MCF 10A (cell line): ENCODE measurements around the gene TMOD4. TPM values are rescaled to one million over a fixed set of nuclear protein-coding genes. Genes with fewer than 3 reads are reported as not detected.

Source experiments
- BruUV-seq: library from RNA; stranded (reverse); fragments of 400-500 nt; replicated peaks from 2 replicates; lab custom pipeline; 2021; lab: Mats Ljungman, UMichigan
- CTCF ChIA-PET: fragments of 300-600 bp; sonication (Branson Sonifier 250); formaldehyde crosslinking; extraction: SDS; loops from one replicate; lab custom pipeline; 2021; ENCODE audit warnings: antibody characterized with exemption, inconsistent platforms; lab: Yijun Ruan, JAX
- POLR2A ChIA-PET: fragments of 300-600, 350-650 bp; sonication (Branson Sonifier 250); formaldehyde crosslinking; extraction: SDS; loops from one replicate; lab custom pipeline; 2020; ENCODE audit warnings: antibody characterized with exemption, inconsistent platforms; lab: Yijun Ruan, JAX
- DNase-seq: peaks from one replicate; pipeline ENCODE4 v3.0.0-alpha.2; 2018; ENCODE audit not compliant: unreplicated experiment
- H3K27ac Mint-ChIP-seq: one replicate; pipeline ENCODE4 v1.8.0; 2022; ENCODE audit warnings: mild to moderate bottlenecking, low read depth, mixed read lengths; ENCODE audit not compliant: unreplicated experiment
- H3K27me3 Mint-ChIP-seq: one replicate; pipeline ENCODE4 v1.8.0; 2022; ENCODE audit warnings: mixed read lengths; ENCODE audit not compliant: insufficient read depth, unreplicated experiment
- H3K36me3 Mint-ChIP-seq: one replicate; pipeline ENCODE4 v1.8.0; 2022; ENCODE audit warnings: mild to moderate bottlenecking, moderate library complexity, mixed read lengths; ENCODE audit not compliant: insufficient read depth, unreplicated experiment
- H3K4me1 Mint-ChIP-seq: one replicate; pipeline ENCODE4 v1.8.0; 2022; ENCODE audit warnings: mixed read lengths; ENCODE audit not compliant: insufficient read depth, unreplicated experiment
- H3K4me3 Mint-ChIP-seq: one replicate; pipeline ENCODE4 v1.8.0; 2022; ENCODE audit warnings: mild to moderate bottlenecking, moderate library complexity, mixed read lengths; ENCODE audit not compliant: unreplicated experiment
- H3K9me3 Mint-ChIP-seq: one replicate; pipeline ENCODE4 v1.8.0; 2022; ENCODE audit warnings: mixed read lengths; ENCODE audit not compliant: unreplicated experiment
- intact Hi-C: fragments of 100-400 bp; cut with micrococcal nuclease; formaldehyde crosslinking; loops from 2 replicates; pipeline ENCODE4 v1.14.1; 2022
- total RNA-seq: library from RNA; stranded (reverse); gene quantifications from 2 replicates; pipeline ENCODE4 v1.2.3, GENCODE V29; 2022
- TF ChIP-seq, protein P1 (sequence below): fragments of 200-600 bp; IDR thresholded peaks from one replicate; pipeline ENCODE4 v1.8.0; 2022; ENCODE audit warnings: antibody characterized with exemption, mild to moderate bottlenecking; ENCODE audit not compliant: unreplicated experiment

Gene TMOD4
- total RNA-seq, 1 experiment from 2014 or later: not detected

- DNase-seq: no peak
- intact Hi-C loops: no loop called here
These were observed 40.1 kb downstream of the TMOD4 start for GRCh38 chr1:151135433-151136385.

GRCh38 chr1:151134991-151135390 is 40.8 kb downstream of the TMOD4 start:
- TF ChIP-seq, protein P1, sequence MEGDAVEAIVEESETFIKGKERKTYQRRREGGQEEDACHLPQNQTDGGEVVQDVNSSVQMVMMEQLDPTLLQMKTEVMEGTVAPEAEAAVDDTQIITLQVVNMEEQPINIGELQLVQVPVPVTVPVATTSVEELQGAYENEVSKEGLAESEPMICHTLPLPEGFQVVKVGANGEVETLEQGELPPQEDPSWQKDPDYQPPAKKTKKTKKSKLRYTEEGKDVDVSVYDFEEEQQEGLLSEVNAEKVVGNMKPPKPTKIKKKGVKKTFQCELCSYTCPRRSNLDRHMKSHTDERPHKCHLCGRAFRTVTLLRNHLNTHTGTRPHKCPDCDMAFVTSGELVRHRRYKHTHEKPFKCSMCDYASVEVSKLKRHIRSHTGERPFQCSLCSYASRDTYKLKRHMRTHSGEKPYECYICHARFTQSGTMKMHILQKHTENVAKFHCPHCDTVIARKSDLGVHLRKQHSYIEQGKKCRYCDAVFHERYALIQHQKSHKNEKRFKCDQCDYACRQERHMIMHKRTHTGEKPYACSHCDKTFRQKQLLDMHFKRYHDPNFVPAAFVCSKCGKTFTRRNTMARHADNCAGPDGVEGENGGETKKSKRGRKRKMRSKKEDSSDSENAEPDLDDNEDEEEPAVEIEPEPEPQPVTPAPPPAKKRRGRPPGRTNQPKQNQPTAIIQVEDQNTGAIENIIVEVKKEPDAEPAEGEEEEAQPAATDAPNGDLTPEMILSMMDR: no peak
- intact Hi-C loops: no loop called here
- Mint-ChIP-seq H3K9me3 (no peaks in the 10 kb centered on the region), H3K4me3 (no peak overlapping the region), H3K27ac (no peak overlapping the region), H3K36me3 (peaks cover 6% of the 10 kb centered on the region), H3K4me1 (no peaks in the 10 kb centered on the region), H3K27me3 (no peaks in the 10 kb centered on the region)
- POLR2A ChIA-PET: interaction anchor here (0.6 to 1.4 kb wide), 2 partner anchors 10 to 29 kb away, joined by 3 to 5 read pairs; no protein-coding TSS in a partner anchor
- CTCF ChIA-PET: interaction anchor here (0.5 to 2.0 kb wide), 7 partner anchors 18 to 194 kb away, joined by 3 to 11 read pairs (median 5); no protein-coding TSS in a partner anchor
- no TSS peak for BruUV-seq
- no peak for DNase-seq

More at GRCh38 chr1:151135433-151136385, 40.1 kb downstream of the TMOD4 start:
- H3K4me1 Mint-ChIP-seq: no peaks in the 10 kb centered on the region
- no peaks in the 10 kb centered on the region for H3K9me3 Mint-ChIP-seq
- H3K4me3 Mint-ChIP-seq: no peak overlapping the region
- ChIA-PET POLR2A (interaction anchor here (0.6 to 1.4 kb wide), 2 partner anchors 9 to 30 kb away, joined by 3 to 5 read pairs; no protein-coding TSS in a partner anchor), CTCF (interaction anchor here (0.5 to 2.0 kb wide), 8 partner anchors 18 to 195 kb away, joined by 3 to 11 read pairs (median 4); no protein-coding TSS in a partner anchor)
- no peaks in the 10 kb centered on the region for H3K27me3 Mint-ChIP-seq
- TF ChIP-seq, protein P1: no peak
- peaks cover 6% of the 10 kb centered on the region for H3K36me3 Mint-ChIP-seq
- BruUV-seq: no TSS peak
- H3K27ac Mint-ChIP-seq: no peak overlapping the region

DNA sequence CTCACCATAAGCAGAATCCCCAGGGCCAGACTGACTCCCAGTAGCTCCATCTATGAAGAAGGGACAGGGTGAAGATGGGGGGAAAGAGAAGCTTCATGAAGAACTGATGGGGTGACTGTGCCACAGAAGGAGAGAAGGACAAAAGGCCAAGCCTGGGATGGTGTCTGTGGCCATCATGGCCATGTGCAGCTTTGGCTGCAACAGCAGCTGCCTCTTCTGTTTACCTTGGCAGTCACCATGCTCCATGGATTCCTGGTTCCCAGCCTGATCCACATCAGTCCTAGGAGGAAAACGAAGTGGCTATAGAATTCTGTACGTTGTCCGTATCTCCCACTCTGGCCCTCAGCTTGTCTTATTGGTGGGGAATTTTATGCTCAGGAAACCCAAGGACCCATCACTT is 41.4 kb downstream of the TMOD4 start:
- Mint-ChIP-seq H3K4me1 (no peaks in the 10 kb centered on the region), H3K4me3 (no peak overlapping the region), H3K27me3 (no peaks in the 10 kb centered on the region), H3K9me3 (no peaks in the 10 kb centered on the region), H3K27ac (no peak overlapping the region), H3K36me3 (peaks cover 6% of the 10 kb centered on the region)
- ChIA-PET POLR2A (interaction anchor here (1.4 kb wide), 1 partner anchor 10 kb away, joined by 5 read pairs; no protein-coding TSS in a partner anchor), CTCF (interaction anchor here (0.6 to 2.0 kb wide), 6 partner anchors 11 to 564 kb away, joined by 3 to 11 read pairs (median 4); no protein-coding TSS in a partner anchor)
- peak; percentile 5 for DNase-seq
- TF ChIP-seq, protein P1: no peak
- BruUV-seq: no TSS peak
- intact Hi-C loops: no loop called here
